GM12864 (cell line): ENCODE measurements around the gene ASCC1.
"Not testable (repeated sequence)": the region's sequence is repeated elsewhere in the genome, so short reads cannot be mapped to it uniquely, and the experiment has no call there.

Experiments
- DNase-seq: peaks from one replicate; pipeline ENCODE4 v3.0.0-alpha.2; 2011; ENCODE audit warnings: low read depth
- H3K4me3 ChIP-seq: 2 replicates; pipeline ENCODE4 v1.5.1; 2011; ENCODE audit warnings: mild to moderate bottlenecking, low read depth, low read length, control low read depth
- CTCF ChIP-seq: IDR thresholded peaks from 2 replicates; pipeline ENCODE4 v1.5.1; 2011; ENCODE audit warnings: low read depth, mild to moderate bottlenecking, moderate library complexity, low read length, control low read depth, inconsistent platforms; ENCODE audit errors: missing control alignments

Gene ASCC1

GRCh38 chr10:72218726-72219125 lies 2.6 kb upstream of the ASCC1 start:
- no peak for TF ChIP-seq CTCF
- DNase-seq: no peak
- H3K4me3 ChIP-seq: peak overlapping the region; percentile 30; the same call in 1 of the 2 replicates

GRCh38 chr10:72218325-72218724 lies 2.2 kb upstream of the ASCC1 start:
- no peak for TF ChIP-seq CTCF
- DNase-seq: no peak
- peak overlapping the region; percentile 30; the same call in 1 of the 2 replicates for H3K4me3 ChIP-seq

- DNase-seq, H3K4me3 ChIP-seq: not testable (repeated sequence)
Observed at GRCh38 chr10:72211832-72212231, 4.2 kb downstream of the ASCC1 start.

GRCh38 chr10:72211381-72211780 lies 4.7 kb downstream of the ASCC1 start:
- H3K4me3 ChIP-seq, DNase-seq: not testable (repeated sequence)

- H3K4me3 ChIP-seq, DNase-seq: not testable (repeated sequence)
Observed at GRCh38 chr10:72208526-72208925, 7.5 kb downstream of the ASCC1 start.

GRCh38 chr10:72206511-72207229 lies 9.4 kb downstream of the ASCC1 start:
- H3K4me3 ChIP-seq: no peak overlapping the region
- no peak for TF ChIP-seq CTCF
- no peak for DNase-seq

- no peak for TF ChIP-seq CTCF
- no peak for DNase-seq
- no peak overlapping the region for H3K4me3 ChIP-seq
Observed at GRCh38 chr10:72204724-72205123, 11.4 kb downstream of the ASCC1 start.

GRCh38 chr10:72204296-72204695 lies 11.8 kb downstream of the ASCC1 start:
- no peak for TF ChIP-seq CTCF
- H3K4me3 ChIP-seq: no peak overlapping the region
- DNase-seq: no peak
